RWPE1 (cell line): ENCODE results near the gene SNAI3.
A peak's percentile ranks its signal among the peaks of the same experiment; 100 is the strongest.

ENCODE experiments used
- CTCF ChIA-PET: fragments of 350-600 bp; sonication (Branson Sonifier 250); formaldehyde crosslinking; extraction: SDS; loops from one replicate; lab custom pipeline; 2021; lab: Yijun Ruan, JAX
- POLR2A ChIA-PET: fragments of 400-600 bp; formaldehyde crosslinking; extraction: SDS; loops from one replicate; lab custom pipeline; 2020; ENCODE audit warnings: antibody characterized with exemption; ENCODE audit not compliant: low non-redundant PET; lab: Yijun Ruan, JAX
- DNase-seq: peaks from one replicate; pipeline ENCODE4 v3.0.0; 2012; ENCODE audit warnings: low spot score
- H3K27ac ChIP-seq: fragments of 450-650 bp; 2 replicates; pipeline ENCODE4 v1.5.1; 2017
- TF ChIP-seq, protein P1 (sequence below): fragments of 450-650 bp; conservative IDR thresholded peaks from 2 replicates; pipeline ENCODE4 v1.5.1; 2017; ENCODE audit warnings: low read depth, mild to moderate bottlenecking

The SNAI3 gene

GRCh38 chr16:88630433-88630832 lies 55.9 kb downstream of the SNAI3 start:
- ChIA-PET POLR2A (no interaction called here), CTCF (no interaction called here)
- no peak overlapping the region for H3K27ac ChIP-seq
- no peak for DNase-seq
- TF ChIP-seq, protein P1, sequence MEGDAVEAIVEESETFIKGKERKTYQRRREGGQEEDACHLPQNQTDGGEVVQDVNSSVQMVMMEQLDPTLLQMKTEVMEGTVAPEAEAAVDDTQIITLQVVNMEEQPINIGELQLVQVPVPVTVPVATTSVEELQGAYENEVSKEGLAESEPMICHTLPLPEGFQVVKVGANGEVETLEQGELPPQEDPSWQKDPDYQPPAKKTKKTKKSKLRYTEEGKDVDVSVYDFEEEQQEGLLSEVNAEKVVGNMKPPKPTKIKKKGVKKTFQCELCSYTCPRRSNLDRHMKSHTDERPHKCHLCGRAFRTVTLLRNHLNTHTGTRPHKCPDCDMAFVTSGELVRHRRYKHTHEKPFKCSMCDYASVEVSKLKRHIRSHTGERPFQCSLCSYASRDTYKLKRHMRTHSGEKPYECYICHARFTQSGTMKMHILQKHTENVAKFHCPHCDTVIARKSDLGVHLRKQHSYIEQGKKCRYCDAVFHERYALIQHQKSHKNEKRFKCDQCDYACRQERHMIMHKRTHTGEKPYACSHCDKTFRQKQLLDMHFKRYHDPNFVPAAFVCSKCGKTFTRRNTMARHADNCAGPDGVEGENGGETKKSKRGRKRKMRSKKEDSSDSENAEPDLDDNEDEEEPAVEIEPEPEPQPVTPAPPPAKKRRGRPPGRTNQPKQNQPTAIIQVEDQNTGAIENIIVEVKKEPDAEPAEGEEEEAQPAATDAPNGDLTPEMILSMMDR, result no peak

GRCh38 chr16:88629835-88630234 lies 56.5 kb downstream of the SNAI3 start:
- ChIA-PET CTCF (no interaction called here), POLR2A (no interaction called here)
- no peak for DNase-seq
- TF ChIP-seq, protein P1, result no peak
- H3K27ac ChIP-seq, result peak overlapping the region; percentile 24; the same call in 1 of the 2 replicates

DNA sequence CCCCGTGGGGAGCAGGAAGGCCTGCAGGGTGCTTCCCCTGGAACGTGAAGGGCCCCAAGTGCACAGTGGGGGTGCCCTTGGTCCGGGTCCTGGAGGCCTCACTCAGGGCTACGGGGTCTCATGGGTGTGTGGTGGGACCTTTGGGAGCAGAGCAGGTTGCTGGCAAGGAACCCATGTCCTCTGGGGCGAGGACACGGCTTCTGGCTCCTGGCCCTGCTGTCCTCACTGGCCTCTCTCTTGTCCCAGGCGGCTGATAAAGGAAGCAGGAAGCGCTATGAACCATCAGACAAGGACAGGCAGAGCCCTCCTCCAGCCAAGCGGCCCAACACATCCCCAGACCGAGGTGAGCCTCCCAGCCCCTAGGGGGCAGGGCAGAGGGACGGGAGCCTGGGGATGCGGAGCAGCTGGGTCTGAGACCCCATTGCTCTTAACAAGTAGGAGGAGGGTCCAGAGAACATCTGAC lies 57.8 kb downstream of the SNAI3 start:
- POLR2A ChIA-PET, result no interaction called here
- CTCF ChIA-PET, result no interaction called here
- DNase-seq, result no peak
- peak overlapping the region; percentile 24 for H3K27ac ChIP-seq
- TF ChIP-seq, protein P1, result peak; percentile 25; the same call in 1 of the 2 replicates
